Fibroblast of villous mesenchyme (primary cell): ENCODE measurements around the gene FOXN4. TPM values are rescaled to one million over a fixed set of nuclear protein-coding genes. Genes with fewer than 3 reads are reported as not detected.

Experiments used
- DNase-seq: peaks from one replicate; pipeline ENCODE4 v3.0.0-alpha.2; 2010; ENCODE audit warnings: low read depth
- H3K4me3 ChIP-seq: 2 replicates; pipeline ENCODE4 v1.5.1; 2011; ENCODE audit warnings: low read depth, mild to moderate bottlenecking, low read length
- total RNA-seq: library from RNA; depleted of rRNA; stranded (reverse); fragments of >200 nt; gene quantifications from 2 replicates; pipeline ENCODE4 v1.2.3, GENCODE V29; 2012
- TF ChIP-seq, protein P1 (sequence below): IDR thresholded peaks from 2 replicates; pipeline ENCODE4 v1.5.1; 2012; ENCODE audit warnings: low read depth, mild to moderate bottlenecking, low read length; ENCODE audit not compliant: insufficient read depth

The FOXN4 gene
- total RNA-seq, 1 donor: not detected

DNA sequence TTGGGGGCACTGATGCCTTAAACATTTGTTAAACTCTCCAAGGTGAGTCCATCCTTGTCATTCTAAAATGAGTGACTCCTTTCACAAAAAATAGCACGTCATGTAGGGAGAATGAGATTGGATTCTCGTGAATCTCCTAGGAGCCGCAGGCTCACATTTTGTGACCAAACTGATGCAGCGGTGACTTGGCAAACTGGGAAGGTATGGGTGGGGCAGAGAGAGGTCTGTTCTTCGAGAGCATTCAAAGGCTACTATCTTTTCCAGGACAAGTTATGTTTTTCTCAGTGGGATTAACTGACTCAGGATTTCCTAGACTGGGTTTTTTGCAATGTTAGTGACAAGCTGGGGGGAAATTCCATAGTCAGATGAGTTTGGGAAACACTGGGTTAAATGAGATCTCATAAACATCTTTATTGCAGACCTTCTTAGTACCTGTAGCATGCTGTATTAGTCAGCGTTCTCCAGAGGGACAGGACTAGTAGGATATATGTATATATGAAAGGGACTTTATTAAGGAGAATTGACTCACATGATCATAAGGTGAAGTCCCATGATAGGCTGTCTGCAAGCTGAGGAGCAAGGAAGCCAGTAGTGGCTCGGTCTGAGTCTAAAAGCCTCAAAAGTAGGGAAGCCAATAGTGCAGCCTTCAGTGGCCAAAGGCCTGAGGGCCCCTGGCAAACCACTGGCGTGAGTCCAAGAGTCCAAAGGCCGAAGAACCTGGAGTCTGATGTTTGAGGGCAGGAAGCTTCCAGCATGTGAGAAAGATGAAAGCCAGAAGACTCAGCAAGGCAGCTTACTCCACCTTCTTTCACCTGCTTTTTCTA, 61.0 kb downstream of the FOXN4 start:
- H3K4me3 ChIP-seq: no peak overlapping the region
- TF ChIP-seq, protein P1, sequence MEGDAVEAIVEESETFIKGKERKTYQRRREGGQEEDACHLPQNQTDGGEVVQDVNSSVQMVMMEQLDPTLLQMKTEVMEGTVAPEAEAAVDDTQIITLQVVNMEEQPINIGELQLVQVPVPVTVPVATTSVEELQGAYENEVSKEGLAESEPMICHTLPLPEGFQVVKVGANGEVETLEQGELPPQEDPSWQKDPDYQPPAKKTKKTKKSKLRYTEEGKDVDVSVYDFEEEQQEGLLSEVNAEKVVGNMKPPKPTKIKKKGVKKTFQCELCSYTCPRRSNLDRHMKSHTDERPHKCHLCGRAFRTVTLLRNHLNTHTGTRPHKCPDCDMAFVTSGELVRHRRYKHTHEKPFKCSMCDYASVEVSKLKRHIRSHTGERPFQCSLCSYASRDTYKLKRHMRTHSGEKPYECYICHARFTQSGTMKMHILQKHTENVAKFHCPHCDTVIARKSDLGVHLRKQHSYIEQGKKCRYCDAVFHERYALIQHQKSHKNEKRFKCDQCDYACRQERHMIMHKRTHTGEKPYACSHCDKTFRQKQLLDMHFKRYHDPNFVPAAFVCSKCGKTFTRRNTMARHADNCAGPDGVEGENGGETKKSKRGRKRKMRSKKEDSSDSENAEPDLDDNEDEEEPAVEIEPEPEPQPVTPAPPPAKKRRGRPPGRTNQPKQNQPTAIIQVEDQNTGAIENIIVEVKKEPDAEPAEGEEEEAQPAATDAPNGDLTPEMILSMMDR: no peak
- DNase-seq: no peak

DNA sequence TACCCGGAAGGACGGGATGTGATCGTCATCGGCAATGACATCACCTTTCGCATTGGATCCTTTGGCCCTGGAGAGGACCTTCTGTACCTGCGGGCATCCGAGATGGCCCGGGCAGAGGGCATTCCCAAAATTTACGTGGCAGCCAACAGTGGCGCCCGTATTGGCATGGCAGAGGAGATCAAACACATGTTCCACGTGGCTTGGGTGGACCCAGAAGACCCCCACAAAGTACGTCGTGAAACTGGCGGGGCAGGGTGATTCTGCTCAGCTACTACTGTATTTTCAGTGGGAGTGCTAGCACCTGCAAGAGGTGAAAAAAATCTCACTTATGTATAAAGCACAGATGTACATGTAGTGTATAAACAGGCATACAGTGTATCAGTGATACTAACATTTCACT, 62.9 kb downstream of the FOXN4 start:
- no peak for DNase-seq
- H3K4me3 ChIP-seq: no peak overlapping the region
- TF ChIP-seq, protein P1: no peak

DNA sequence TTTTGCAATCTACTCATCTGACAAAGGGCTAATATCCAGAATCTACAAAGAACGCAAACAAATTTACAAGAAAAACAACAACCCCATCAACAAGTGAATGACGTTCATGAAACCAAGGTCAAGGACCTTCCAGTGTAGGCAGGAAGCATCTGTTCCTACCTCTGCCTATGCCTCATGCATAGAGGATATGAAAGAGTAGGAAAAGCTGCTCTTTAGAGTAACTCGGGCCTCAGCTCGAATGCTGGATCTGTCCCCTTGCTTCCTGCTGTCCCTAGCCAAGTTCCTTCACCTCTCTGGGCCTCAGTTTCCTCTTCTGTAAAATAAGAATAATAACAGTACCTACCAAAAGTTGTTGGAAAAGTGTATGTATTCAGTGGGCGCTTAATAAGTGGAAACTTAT, 65.0 kb downstream of the FOXN4 start:
- TF ChIP-seq, protein P1: no peak
- H3K4me3 ChIP-seq: no peak overlapping the region
- no peak for DNase-seq

DNA sequence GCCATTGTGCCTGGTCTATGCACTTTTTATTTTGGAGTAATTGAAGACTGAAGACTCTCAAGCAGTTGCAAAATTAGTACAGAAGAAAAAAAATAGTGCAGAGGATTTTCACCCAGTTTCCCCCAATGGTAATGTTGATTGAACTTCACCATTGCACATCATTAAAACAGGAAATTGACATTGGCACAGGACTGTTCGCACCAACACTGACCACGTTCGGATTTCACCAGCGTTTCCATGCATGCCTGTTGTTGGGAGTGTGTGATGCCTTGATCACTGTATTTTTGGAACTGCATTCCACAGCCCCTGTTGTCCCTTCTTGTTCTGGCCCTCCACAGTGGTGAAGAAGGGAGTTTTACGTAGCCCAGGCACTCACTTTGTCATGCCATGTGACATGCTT, 67.1 kb downstream of the FOXN4 start:
- H3K4me3 ChIP-seq: no peak overlapping the region
- TF ChIP-seq, protein P1: no peak
- DNase-seq: no peak

DNA sequence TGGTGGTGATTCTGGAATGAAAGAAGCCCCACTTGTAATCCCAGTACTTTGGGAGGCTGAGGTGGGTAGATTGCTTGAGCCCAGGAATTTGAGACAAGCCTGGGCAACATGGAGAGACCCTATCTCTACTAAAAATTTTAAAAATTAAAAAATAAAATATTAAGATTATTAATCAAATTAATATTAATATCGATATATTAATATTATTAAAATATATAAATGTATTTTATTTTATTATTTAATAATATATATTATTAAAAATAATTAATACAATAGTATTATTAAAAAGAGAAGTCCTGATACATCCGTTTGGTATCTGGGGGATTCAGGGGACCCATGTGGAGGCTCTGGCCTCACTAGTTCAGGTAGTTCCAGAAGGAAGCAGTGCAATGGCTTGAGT, 68.7 kb downstream of the FOXN4 start:
- H3K4me3 ChIP-seq: no peak overlapping the region
- no peak for DNase-seq
- TF ChIP-seq, protein P1: no peak

DNA sequence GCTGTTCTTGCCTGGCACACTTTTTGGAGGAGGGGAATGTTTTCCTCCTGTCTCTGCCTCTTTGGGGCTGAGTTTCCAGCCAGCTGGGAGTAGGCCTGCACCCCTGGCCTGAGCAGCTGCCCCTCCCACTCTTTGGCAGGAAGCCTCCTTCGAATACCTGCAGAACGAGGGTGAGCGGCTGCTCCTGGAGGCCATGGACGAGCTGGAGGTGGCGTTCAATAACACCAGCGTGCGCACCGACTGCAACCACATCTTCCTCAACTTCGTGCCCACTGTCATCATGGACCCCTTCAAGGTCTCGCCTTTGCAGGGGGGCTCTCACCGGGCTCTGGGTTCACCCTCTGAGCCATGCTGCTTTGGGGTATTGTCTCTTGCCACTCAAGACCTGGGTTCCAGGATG, 69.4 kb downstream of the FOXN4 start:
- H3K4me3 ChIP-seq: no peak overlapping the region
- TF ChIP-seq, protein P1: no peak
- DNase-seq: no peak

DNA sequence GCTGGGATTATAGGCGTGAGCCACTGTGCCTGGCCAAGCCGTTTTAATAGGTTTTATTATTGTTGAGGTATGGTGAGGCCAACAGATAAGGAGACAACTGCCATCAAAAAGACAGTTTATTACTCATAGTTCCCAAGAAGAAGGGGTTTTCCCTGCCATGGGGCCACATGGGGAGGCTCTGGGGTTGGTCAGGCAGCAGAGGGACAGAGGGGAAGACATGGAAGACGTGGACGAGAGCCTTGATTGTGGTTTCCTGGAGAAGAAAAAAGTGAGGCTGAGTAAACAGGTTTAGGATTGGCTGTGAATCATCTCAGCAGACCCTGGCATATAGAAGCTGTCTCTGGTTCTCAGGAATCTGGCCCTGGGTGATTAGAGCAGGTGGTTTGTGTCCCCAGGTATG, 69.9 kb downstream of the FOXN4 start:
- H3K4me3 ChIP-seq: no peak overlapping the region
- no peak for DNase-seq
- TF ChIP-seq, protein P1: no peak
